Natural killer cell (primary cell): ENCODE data around the gene ITPR1. TPM values are rescaled to one million over a fixed set of nuclear protein-coding genes. Genes with fewer than 3 reads are reported as not detected.

Experiments
- ATAC-seq, 3 donors: fragments of 150-1000 bp in 2 of 3; fragments of 200-7000 bp in 1 of 3; cut with Tn5 transposase; 1 replicate in 1 of 3; 2 replicates in 2 of 3; pipeline ENCODE4 v1.10.0; 2021; ENCODE audit warnings: mild to moderate bottlenecking in 2 of 3, moderate library complexity in 2 of 3
- DNase-seq, 2 donors: peaks; one replicate each; pipeline versions ENCODE4 v3.0.0 to v3.0.0-alpha.2; 2013 to 2021; ENCODE audit warnings: mixed read lengths in 1 of 2
- H3K27ac ChIP-seq: one replicate; pipeline ENCODE4 v1.5.1; 2013; ENCODE audit warnings: mild to moderate bottlenecking, low read length
- H3K27me3 ChIP-seq: one replicate; pipeline ENCODE4 v1.6.1; 2013; ENCODE audit warnings: low read length; ENCODE audit not compliant: control insufficient read depth, insufficient read depth
- H3K36me3 ChIP-seq: one replicate; pipeline ENCODE4 v1.6.1; 2013; ENCODE audit warnings: low read length; ENCODE audit not compliant: control insufficient read depth, insufficient read depth
- H3K4me1 ChIP-seq: one replicate; pipeline ENCODE4 v1.6.1; 2013; ENCODE audit warnings: low read length; ENCODE audit not compliant: control insufficient read depth, insufficient read depth
- H3K4me3 ChIP-seq: one replicate; pipeline ENCODE4 v1.5.1; 2013; ENCODE audit warnings: low read length
- H3K9me3 ChIP-seq: one replicate; pipeline ENCODE4 v1.6.1; 2013; ENCODE audit warnings: low read length; ENCODE audit not compliant: control insufficient read depth, insufficient read depth
- H3K27ac Mint-ChIP-seq, 2 donors: one replicate each; pipeline ENCODE4 v1.8.0; 2022; ENCODE audit warnings: mild to moderate bottlenecking in 2 of 2, mixed read lengths in 2 of 2, moderate library complexity in 1 of 2
- H3K27me3 Mint-ChIP-seq, 2 donors: one replicate each; pipeline ENCODE4 v1.8.0; 2022; ENCODE audit warnings: low read depth in 2 of 2, mixed read lengths in 2 of 2
- H3K36me3 Mint-ChIP-seq: one replicate; pipeline ENCODE4 v1.8.0; 2022; ENCODE audit warnings: mixed read lengths
- H3K4me1 Mint-ChIP-seq, 2 donors: one replicate each; pipeline ENCODE4 v1.8.0; 2022; ENCODE audit warnings: mixed read lengths in 2 of 2
- H3K4me3 Mint-ChIP-seq: one replicate; pipeline ENCODE4 v1.8.0; 2022; ENCODE audit warnings: mild to moderate bottlenecking, moderate library complexity, mixed read lengths
- H3K9me3 Mint-ChIP-seq, 2 donors: one replicate each; pipeline ENCODE4 v1.8.0; 2022; ENCODE audit warnings: mixed read lengths in 2 of 2
- CTCF ChIP-seq: fragments of 200-600 bp; IDR thresholded peaks from one replicate; pipeline ENCODE4 v1.8.0; 2022; ENCODE audit warnings: antibody characterized with exemption
- WGBS: methylation state at CpG from one replicate; pipeline ENCODE4 v1.1.7; 2013; ENCODE audit warnings: missing lambda C conversion rate; ENCODE audit not compliant: insufficient coverage; 5-methylcytosine and 5-hydroxymethylcytosine counted together
- intact Hi-C: fragments of 100-400 bp; cut with micrococcal nuclease; formaldehyde crosslinking; loops from one replicate; pipeline ENCODE4 v1.14.2; 2022
- total RNA-seq, 4 donors: library from RNA; stranded (reverse); fragments of 120-200 nt in 1 of 4; gene quantifications; one replicate each; pipeline versions ENCODE4 v1.2.3 to v1.2.4, GENCODE V29; 2013 to 2022

The ITPR1 gene
- total RNA-seq, 3 donors from 2014 or later (not counting 1 experiment from before 2014, with no cell fraction given): 86.7 to 123 (median 94.8) TPM

GRCh38 chr3:4660936-4661335 is 167.8 kb downstream of the ITPR1 start:
- Histone ChIP-seq H3K36me3 (peaks cover 37% of the 10 kb centered on the region), H3K27me3 (no peaks in the 10 kb centered on the region), H3K9me3 (no peaks in the 10 kb centered on the region), H3K4me3 (no peak overlapping the region), H3K27ac (no peak overlapping the region), H3K4me1 (no peaks in the 10 kb centered on the region)
- 95% methylated on average over 7 of the region's 7 CpGs for WGBS
- Mint-ChIP-seq H3K4me3 (no peak overlapping the region), H3K27ac (no peak overlapping the region), H3K36me3 (no peaks in the 10 kb centered on the region), H3K4me1 (no peaks in the 10 kb centered on the region), H3K9me3 (no peaks in the 10 kb centered on the region), H3K27me3 (no peaks in the 10 kb centered on the region)
- DNase-seq (no peak), ATAC-seq (no peak)
- no peak for TF ChIP-seq CTCF
- intact Hi-C loops: no loop called here

GRCh38 chr3:4664412-4664811 is 171.3 kb downstream of the ITPR1 start:
- H3K36me3 Mint-ChIP-seq: peaks cover 11% of the 10 kb centered on the region
- H3K4me3 ChIP-seq: no peak overlapping the region
- no peak for TF ChIP-seq CTCF
- no peak overlapping the region for H3K4me3 Mint-ChIP-seq
- H3K4me1 Mint-ChIP-seq: peaks cover 0 to 4% of the 10 kb centered on the region in 2 donors
- H3K36me3 ChIP-seq: peaks cover 63% of the 10 kb centered on the region
- DNase-seq (no peak), ATAC-seq (no peak)
- H3K4me1 ChIP-seq: no peaks in the 10 kb centered on the region
- WGBS: 95% methylated on average over 2 of the region's 2 CpGs
- H3K9me3 ChIP-seq: no peaks in the 10 kb centered on the region
- no peaks in the 10 kb centered on the region for H3K27me3 ChIP-seq
- no peaks in the 10 kb centered on the region for H3K9me3 Mint-ChIP-seq
- H3K27ac Mint-ChIP-seq: no peak overlapping the region
- H3K27ac ChIP-seq: no peak overlapping the region
- intact Hi-C loops: no loop called here
- no peaks in the 10 kb centered on the region for H3K27me3 Mint-ChIP-seq

DNA sequence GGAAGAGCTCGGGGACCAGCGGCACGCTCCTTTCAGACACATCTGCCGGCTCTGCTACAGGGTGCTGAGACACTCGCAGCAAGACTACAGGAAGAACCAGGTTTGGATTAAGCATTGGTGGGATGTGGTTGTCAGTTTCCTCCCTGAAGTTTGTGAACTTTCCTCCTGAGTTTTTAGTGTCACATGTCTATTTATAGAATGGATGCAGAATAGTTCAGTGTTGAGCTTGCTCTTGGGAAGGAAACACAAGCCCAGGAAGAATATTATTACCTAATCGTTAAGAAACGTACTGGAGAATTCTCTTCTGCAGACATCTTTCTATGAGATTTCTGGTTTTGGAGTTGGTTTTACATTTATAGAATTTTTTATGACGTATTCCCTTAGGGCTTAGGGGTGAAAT is 172.0 kb downstream of the ITPR1 start:
- ATAC-seq (no peak), DNase-seq (no peak)
- intact Hi-C loops: no loop called here
- Histone ChIP-seq H3K9me3 (no peaks in the 10 kb centered on the region), H3K27ac (no peak overlapping the region), H3K27me3 (no peaks in the 10 kb centered on the region), H3K4me3 (no peak overlapping the region), H3K36me3 (peaks cover 66% of the 10 kb centered on the region), H3K4me1 (no peaks in the 10 kb centered on the region)
- Mint-ChIP-seq H3K4me3 (no peak overlapping the region), H3K27me3 (no peaks in the 10 kb centered on the region), H3K9me3 (no peaks in the 10 kb centered on the region), H3K36me3 (peaks cover 19% of the 10 kb centered on the region), H3K4me1 (peaks cover 0 to 5% of the 10 kb centered on the region in 2 donors), H3K27ac (no peak overlapping the region)
- TF ChIP-seq CTCF: no peak
- WGBS: 98% methylated on average over 7 of the region's 8 CpGs

DNA sequence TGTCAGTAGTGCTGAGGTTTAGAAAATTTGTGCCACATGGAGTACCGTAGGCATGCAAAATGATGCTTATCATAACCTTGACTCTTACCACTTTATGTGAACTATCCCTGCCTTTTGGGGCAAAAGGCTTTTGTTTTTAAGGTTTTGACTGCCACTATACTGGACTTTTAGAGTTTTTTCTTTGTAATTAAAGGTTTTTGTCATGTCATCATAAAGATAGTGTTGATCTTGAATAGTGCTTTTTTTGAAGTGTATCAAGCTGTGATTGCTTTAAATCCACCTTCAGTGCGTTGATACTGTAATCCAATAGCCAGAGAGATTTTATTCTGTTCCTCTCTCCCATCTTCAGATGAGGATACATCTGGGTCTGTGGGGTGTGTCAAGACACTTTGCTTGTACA is 172.9 kb downstream of the ITPR1 start:
- no peak for DNase-seq
- Histone ChIP-seq H3K27me3 (no peaks in the 10 kb centered on the region), H3K4me1 (no peaks in the 10 kb centered on the region), H3K36me3 (peaks cover 75% of the 10 kb centered on the region), H3K4me3 (no peak overlapping the region), H3K27ac (no peak overlapping the region), H3K9me3 (no peaks in the 10 kb centered on the region)
- intact Hi-C loops: no loop called here
- peaks cover 28% of the 10 kb centered on the region for H3K36me3 Mint-ChIP-seq
- 100% methylated on average over 1 of the region's 2 CpGs for WGBS
- peaks cover 0 to 5% of the 10 kb centered on the region in 2 donors for H3K4me1 Mint-ChIP-seq
- H3K9me3 Mint-ChIP-seq: no peaks in the 10 kb centered on the region
- no peak for ATAC-seq
- no peak overlapping the region for H3K4me3 Mint-ChIP-seq
- no peak overlapping the region for H3K27ac Mint-ChIP-seq
- H3K27me3 Mint-ChIP-seq: no peaks in the 10 kb centered on the region
- no peak for TF ChIP-seq CTCF
